NK-92 treated with Interleukin-12 subunit alpha and Interleukin-12 subunit beta, amount 100 ng/mL, for 24 hours (cell line): ENCODE measurements around the gene DIDO1.

Experiments used
- DNase-seq: peaks from one replicate; lab custom pipeline; 2025; lab: John Stamatoyannopoulos, UW

DIDO1 gene

GRCh38 chr20:62832212-62832922, 93.9 kb downstream of the DIDO1 start:
- no peak for DNase-seq

GRCh38 chr20:62831854-62832211, 94.5 kb downstream of the DIDO1 start:
- no peak for DNase-seq

GRCh38 chr20:62831361-62831788, 94.9 kb downstream of the DIDO1 start:
- DNase-seq: no peak

- no peak for DNase-seq
Measured at GRCh38 chr20:62830821-62831220, 95.5 kb downstream of the DIDO1 start.

- DNase-seq: no peak
Measured at GRCh38 chr20:62830251-62830650, 96.1 kb downstream of the DIDO1 start.

GRCh38 chr20:62829231-62830230, 96.8 kb downstream of the DIDO1 start:
- DNase-seq: no peak

- no peak for DNase-seq
Measured at GRCh38 chr20:62828511-62829230, 97.6 kb downstream of the DIDO1 start.

- DNase-seq: no peak
Measured at GRCh38 chr20:62828051-62828450, 98.3 kb downstream of the DIDO1 start.
